Adrenal gland (tissue), 12 donors: Measurements from ENCODE around the gene PUS7. TPM values are rescaled to one million over a fixed set of nuclear protein-coding genes. Genes with fewer than 3 reads are reported as not detected.
"Not testable (repeated sequence)": the region's sequence is repeated elsewhere in the genome, so short reads cannot be mapped to it uniquely, and the experiment has no call there.

ENCODE experiments used
- DNase-seq, 7 donors: peaks; one replicate each; pipeline ENCODE4 v3.0.0-alpha.2; 2019 to 2020
- H3K27ac ChIP-seq, 5 donors: fragments of 200-600 bp; sonication (generic) in 4 of 5; 1 replicate in 3 of 5; 2 replicates in 2 of 5; pipeline versions ENCODE4 v1.5.1 to v1.8.0; 2016 to 2020; ENCODE audit warnings: mild to moderate bottlenecking in 1 of 5
- H3K27me3 ChIP-seq: fragments of 200-600 bp; 2 replicates; pipeline ENCODE4 v1.8.0; 2021
- H3K36me3 ChIP-seq, 2 donors: fragments of 200-600 bp; replicated peaks in 1 of 2; 1 replicate in 1 of 2; 2 replicates in 1 of 2; pipeline versions ENCODE4 v1.5.1 to v1.8.0; 2018 to 2022
- H3K4me1 ChIP-seq, 2 donors: fragments of 200-600 bp; replicated peaks in 1 of 2; 1 replicate in 1 of 2; 2 replicates in 1 of 2; pipeline versions ENCODE4 v1.5.1 to v1.8.0; 2018 to 2021
- H3K4me3 ChIP-seq, 4 donors: fragments of 200-600 bp; sonication (generic) in 3 of 4; one replicate each; pipeline ENCODE4 v1.5.1; 2016 to 2018
- H3K9me3 ChIP-seq, 3 donors: fragments of 200-600 bp; sonication (generic) in 1 of 3; replicated peaks in 1 of 3; 1 replicate in 2 of 3; 2 replicates in 1 of 3; pipeline versions ENCODE4 v1.5.1 to v1.8.0; 2016 to 2021
- POLR2A ChIP-seq, 2 donors: fragments of 450-650 bp; IDR thresholded peaks; one replicate each; pipeline ENCODE4 v1.6.1; 2017; ENCODE audit warnings: antibody characterized with exemption in 2 of 2, mild to moderate bottlenecking in 2 of 2, moderate library complexity in 1 of 2
- WGBS, 4 donors: extraction: QIAGEN DNeasy Blood & Tissue Kit in 2 of 4; methylation state at CpG; one replicate each; pipeline versions ENCODE4 v1.1.5 to v1.1.7; 2013 to 2017; 5-methylcytosine and 5-hydroxymethylcytosine counted together
- intact Hi-C, 2 donors: fragments of 100-400 bp; cut with DNase I; formaldehyde crosslinking; loops; one replicate each; pipeline versions ENCODE4 v1.14.1 to v1.15.0; 2022 to 2023
- polyA plus RNA-seq, 3 donors: library from polyadenylated mRNA; stranded (reverse); fragments of 200-250 nt in 2 of 3; fragments of 350-450 nt in 1 of 3; fragmentation: Illumina TruSeq in 1 of 3; extraction: RNeasy Lipid Tissue Mini Kit (QIAGEN cat#74804) in 1 of 3; gene quantifications; one replicate each; pipeline ENCODE4 v1.2.3, GENCODE V29; 2013 to 2014
- total RNA-seq, 9 donors: library from RNA; depleted of rRNA in 4 of 9; stranded (reverse); fragments of >200 nt in 4 of 9; fragments of 120-200 nt in 1 of 9; fragmentation: NEBNext Ultra II Directional in 1 of 9; extraction: Animal tissue kit (Norgen Biotek cat#: 25700) in 1 of 9; gene quantifications; one replicate each; pipeline versions ENCODE4 v1.1.0 to v1.2.4, GENCODE V29; 2013 to 2023
- TF ChIP-seq, protein P1 (sequence below), 6 experiments: fragments of 450-650 bp in 4 of 6; fragments of 200-600 bp in 2 of 6; sonication (generic) in 1 of 6; IDR thresholded peaks; 1 replicate in 5 of 6; 2 replicates in 1 of 6; pipeline versions ENCODE4 v1.5.1 to v1.8.0; 2016 to 2021; ENCODE audit warnings: antibody characterized with exemption in 6 of 6, mild to moderate bottlenecking in 2 of 6, moderate library complexity in 1 of 6
- donor health status: healthy with polysubstance abuse.
- donor health status: Bipolar disorder and iron deficiency.
- donor health status: DM: yes; HTN: yes; CAD: no.
- donor health status: DM: no; HTN: no; CAD: no.
- donor health status: DM: no; HTN: no; CAD: no.
- donor health status: DM: yes; HTN: yes; CAD: no.

Gene PUS7
- total and polyA plus RNA-seq, 12 donors = 2.6 to 15.3 (median 6.0) TPM

DNA sequence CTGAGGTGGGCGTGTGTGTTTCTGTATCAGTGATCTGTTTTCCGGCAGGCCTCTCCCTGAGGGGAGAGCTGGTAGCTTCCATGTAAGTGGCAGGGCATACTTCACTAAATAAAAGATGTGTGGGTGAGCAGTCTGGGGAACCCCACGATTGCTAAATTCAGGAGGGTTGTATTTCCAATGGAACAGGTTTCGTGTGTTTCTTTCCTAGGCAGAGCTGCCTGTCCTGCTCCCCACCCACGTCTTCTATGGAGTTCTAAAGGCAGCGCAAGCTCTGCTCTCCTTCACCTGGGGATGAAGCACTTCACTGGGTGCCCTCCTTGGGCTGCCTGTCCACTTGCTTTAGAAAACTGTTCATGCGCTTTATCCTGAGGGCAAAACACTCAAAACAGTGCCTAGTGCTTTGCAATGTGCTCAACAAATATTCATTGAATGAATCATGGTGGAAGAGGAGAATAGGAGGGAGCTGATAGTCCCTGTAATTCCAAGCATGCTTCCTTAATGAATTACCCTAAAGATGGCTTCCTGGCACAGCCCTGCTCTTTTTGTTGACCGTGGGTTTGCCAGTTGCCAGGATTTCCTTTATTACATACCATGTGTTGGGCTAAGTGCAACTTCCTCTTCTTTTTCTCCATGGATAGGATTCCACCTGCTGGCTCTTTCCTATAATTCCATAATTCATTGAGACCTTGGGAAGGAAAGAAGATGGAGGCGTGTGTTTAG, 82.7 kb downstream of the PUS7 start:
- no peak for DNase-seq
- H3K36me3 ChIP-seq = no peaks in the 10 kb centered on the region
- H3K4me3 ChIP-seq = no peak overlapping the region
- no peak for TF ChIP-seq POLR2A (IDR thresholded peaks at IDR 0.05)
- H3K27me3 ChIP-seq = no peaks in the 10 kb centered on the region
- no peak overlapping the region for H3K27ac ChIP-seq
- WGBS, 4 donors = 62 to 85% (median 84%) methylated on average over 3 to 9 of the region's 9 CpGs
- intact Hi-C loops = no loop called here
- no peaks in the 10 kb centered on the region for H3K9me3 ChIP-seq
- no peaks in the 10 kb centered on the region for H3K4me1 ChIP-seq

- Histone ChIP-seq H3K4me1 (no peaks in the 10 kb centered on the region), H3K36me3 (no peaks in the 10 kb centered on the region), H3K4me3 (no peak overlapping the region), H3K27ac (no peak overlapping the region), H3K27me3 (no peaks in the 10 kb centered on the region), H3K9me3 (no peaks in the 10 kb centered on the region)
- DNase-seq = no peak
- TF ChIP-seq POLR2A (IDR thresholded peaks at IDR 0.05) = no peak
- TF ChIP-seq, protein P1, sequence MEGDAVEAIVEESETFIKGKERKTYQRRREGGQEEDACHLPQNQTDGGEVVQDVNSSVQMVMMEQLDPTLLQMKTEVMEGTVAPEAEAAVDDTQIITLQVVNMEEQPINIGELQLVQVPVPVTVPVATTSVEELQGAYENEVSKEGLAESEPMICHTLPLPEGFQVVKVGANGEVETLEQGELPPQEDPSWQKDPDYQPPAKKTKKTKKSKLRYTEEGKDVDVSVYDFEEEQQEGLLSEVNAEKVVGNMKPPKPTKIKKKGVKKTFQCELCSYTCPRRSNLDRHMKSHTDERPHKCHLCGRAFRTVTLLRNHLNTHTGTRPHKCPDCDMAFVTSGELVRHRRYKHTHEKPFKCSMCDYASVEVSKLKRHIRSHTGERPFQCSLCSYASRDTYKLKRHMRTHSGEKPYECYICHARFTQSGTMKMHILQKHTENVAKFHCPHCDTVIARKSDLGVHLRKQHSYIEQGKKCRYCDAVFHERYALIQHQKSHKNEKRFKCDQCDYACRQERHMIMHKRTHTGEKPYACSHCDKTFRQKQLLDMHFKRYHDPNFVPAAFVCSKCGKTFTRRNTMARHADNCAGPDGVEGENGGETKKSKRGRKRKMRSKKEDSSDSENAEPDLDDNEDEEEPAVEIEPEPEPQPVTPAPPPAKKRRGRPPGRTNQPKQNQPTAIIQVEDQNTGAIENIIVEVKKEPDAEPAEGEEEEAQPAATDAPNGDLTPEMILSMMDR (IDR thresholded peaks at IDR 0.05) = no peak
- 79 to 93% (median 85%) methylated on average over 5 of the region's 5 CpGs for WGBS, 4 donors
- intact Hi-C loops = no loop called here
These were observed 83.3 kb downstream of the PUS7 start for GRCh38 chr7:105438847-105439173.

DNA sequence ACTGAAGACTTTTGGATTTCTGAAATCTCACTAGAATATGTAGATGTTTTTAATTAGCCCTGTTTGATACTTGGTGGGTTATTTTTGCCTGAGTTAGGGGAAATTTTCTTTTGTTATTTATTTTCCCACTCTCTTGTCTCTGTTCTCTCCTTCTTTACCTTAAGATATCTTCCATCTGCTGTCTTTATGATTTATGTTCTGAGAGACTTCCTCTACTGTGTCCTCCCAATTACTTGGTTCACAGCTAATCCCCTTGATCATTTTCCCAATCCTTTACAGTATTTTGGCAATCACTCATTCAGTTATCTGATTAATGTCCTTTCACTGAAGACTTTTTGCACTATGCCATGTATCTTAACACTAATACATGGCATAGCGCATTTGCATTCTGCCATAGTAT, 83.8 kb downstream of the PUS7 start:
- no peak for DNase-seq
- 96 to 98% (median 97%) methylated on average over 1 of the region's 1 CpG for WGBS, 4 donors
- Histone ChIP-seq H3K4me1 (no peaks in the 10 kb centered on the region), H3K27me3 (no peaks in the 10 kb centered on the region), H3K9me3 (no peaks in the 10 kb centered on the region), H3K27ac (no peak overlapping the region), H3K4me3 (no peak overlapping the region), H3K36me3 (no peaks in the 10 kb centered on the region)
- TF ChIP-seq, protein P1 (IDR thresholded peaks at IDR 0.05) = no peak
- TF ChIP-seq POLR2A (IDR thresholded peaks at IDR 0.05) = no peak
- intact Hi-C loops = no loop called here

DNA sequence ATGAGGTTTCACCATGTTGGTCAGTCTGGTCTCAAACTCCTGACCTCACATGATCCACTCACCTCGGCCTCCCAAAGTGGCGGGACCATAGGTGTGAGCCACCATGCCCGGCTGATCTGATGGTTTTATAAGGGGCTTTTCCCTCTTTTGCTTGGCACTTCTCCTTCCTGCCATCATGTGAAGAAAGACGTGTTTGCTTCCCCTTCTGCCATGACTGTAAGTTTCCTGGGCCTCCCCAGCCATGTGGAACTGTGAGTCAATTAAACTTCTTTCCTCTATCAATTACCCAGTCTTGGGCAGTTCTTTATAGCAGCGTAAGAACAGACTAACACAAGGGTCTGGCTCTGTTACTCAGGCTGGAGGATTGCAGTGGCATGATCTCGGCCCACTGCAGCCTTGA, 84.7 kb downstream of the PUS7 start:
- H3K27me3 ChIP-seq, intact Hi-C loops, H3K36me3 ChIP-seq, DNase-seq, H3K4me1 ChIP-seq, H3K27ac ChIP-seq, H3K9me3 ChIP-seq, H3K4me3 ChIP-seq: not testable (repeated sequence)
- WGBS, 4 donors = 84 to 91% (median 87%) methylated on average over 6 of the region's 6 CpGs

- Histone ChIP-seq H3K27me3 (no peaks in the 10 kb centered on the region), H3K4me1 (no peaks in the 10 kb centered on the region), H3K9me3 (no peaks in the 10 kb centered on the region), H3K27ac (no peak overlapping the region), H3K36me3 (no peaks in the 10 kb centered on the region), H3K4me3 (no peak overlapping the region)
- DNase-seq = peak in 5 of 7 donors; percentile 20 to 61 (median 45)
- TF ChIP-seq, protein P1 (IDR thresholded peaks at IDR 0.05) = peak in 5 of 6 experiments; percentile 21 to 48 (median 44)
- no peak for TF ChIP-seq POLR2A (IDR thresholded peaks at IDR 0.05)
- WGBS, 4 donors = 46 to 52% (median 47%) methylated on average over 4 of the region's 4 CpGs
- intact Hi-C loops = no loop called here
These were observed 92.1 kb downstream of the PUS7 start for GRCh38 chr7:105429746-105430612.
